IPS DF 6.9 (cell line): Measurements from ENCODE around the gene NXPH4.

ENCODE experiments used
- DNase-seq: peaks from one replicate; pipeline ENCODE4 v3.0.0-alpha.2; 2013; ENCODE audit warnings: low read depth, low spot score
- H3K27ac ChIP-seq: one replicate; pipeline ENCODE4 v1.5.1; 2013; ENCODE audit warnings: low read length, control low read depth
- H3K27me3 ChIP-seq: 2 replicates; pipeline ENCODE4 v1.6.1; 2013; ENCODE audit warnings: mild to moderate bottlenecking, low read length; ENCODE audit not compliant: control insufficient read depth, insufficient read depth
- H3K36me3 ChIP-seq: 2 replicates; pipeline ENCODE4 v1.6.1; 2013; ENCODE audit warnings: low read length; ENCODE audit not compliant: control insufficient read depth, insufficient read depth
- H3K4me1 ChIP-seq: 2 replicates; pipeline ENCODE4 v1.6.1; 2013; ENCODE audit warnings: low read length; ENCODE audit not compliant: control insufficient read depth, insufficient read depth
- H3K4me3 ChIP-seq: 2 replicates; pipeline ENCODE4 v1.5.1; 2013; ENCODE audit warnings: mild to moderate bottlenecking, low read length
- H3K9me3 ChIP-seq: 2 replicates; pipeline ENCODE4 v1.6.1; 2013; ENCODE audit warnings: low read length, inconsistent platforms; ENCODE audit not compliant: control insufficient read depth, insufficient read depth
- WGBS: extraction: QIAGEN DNeasy Blood & Tissue Kit; methylation state at CpG from one replicate; pipeline ENCODE4 v1.1.7; 2013; ENCODE audit warnings: mixed read lengths, missing lambda C conversion rate; ENCODE audit not compliant: insufficient read length, insufficient coverage; 5-methylcytosine and 5-hydroxymethylcytosine counted together

The NXPH4 gene

GRCh38 chr12:57233357-57234232 lies 17.0 kb downstream of the NXPH4 start:
- no peaks in the 10 kb centered on the region for H3K9me3 ChIP-seq
- no CpG with 5 or more reads among the region's 15 CpGs for WGBS
- peaks cover 31% of the 10 kb centered on the region for H3K36me3 ChIP-seq
- no peak overlapping the region for H3K27ac ChIP-seq
- no peak for DNase-seq
- no peak overlapping the region for H3K4me3 ChIP-seq
- H3K27me3 ChIP-seq = peaks cover 24% of the 10 kb centered on the region
- H3K4me1 ChIP-seq = peaks cover 10% of the 10 kb centered on the region

- no CpG with 5 or more reads among the region's 3 CpGs for WGBS
Measured at GRCh38 chr12:57234233-57234570, 17.6 kb downstream of the NXPH4 start.

GRCh38 chr12:57234571-57235016 lies 18.0 kb downstream of the NXPH4 start:
- WGBS = no CpG with 5 or more reads among the region's 10 CpGs
- Histone ChIP-seq H3K4me1 (peaks cover 10% of the 10 kb centered on the region), H3K4me3 (no peak overlapping the region), H3K9me3 (no peaks in the 10 kb centered on the region), H3K27me3 (peaks cover 29% of the 10 kb centered on the region), H3K36me3 (peaks cover 31% of the 10 kb centered on the region), H3K27ac (no peak overlapping the region)
- no peak for DNase-seq

More at GRCh38 chr12:57234233-57234570, 17.6 kb downstream of the NXPH4 start:
- Histone ChIP-seq H3K27me3 (peaks cover 25% of the 10 kb centered on the region), H3K4me1 (peaks cover 10% of the 10 kb centered on the region), H3K4me3 (no peak overlapping the region), H3K27ac (no peak overlapping the region), H3K9me3 (no peaks in the 10 kb centered on the region), H3K36me3 (peaks cover 31% of the 10 kb centered on the region)
- no peak for DNase-seq

DNA sequence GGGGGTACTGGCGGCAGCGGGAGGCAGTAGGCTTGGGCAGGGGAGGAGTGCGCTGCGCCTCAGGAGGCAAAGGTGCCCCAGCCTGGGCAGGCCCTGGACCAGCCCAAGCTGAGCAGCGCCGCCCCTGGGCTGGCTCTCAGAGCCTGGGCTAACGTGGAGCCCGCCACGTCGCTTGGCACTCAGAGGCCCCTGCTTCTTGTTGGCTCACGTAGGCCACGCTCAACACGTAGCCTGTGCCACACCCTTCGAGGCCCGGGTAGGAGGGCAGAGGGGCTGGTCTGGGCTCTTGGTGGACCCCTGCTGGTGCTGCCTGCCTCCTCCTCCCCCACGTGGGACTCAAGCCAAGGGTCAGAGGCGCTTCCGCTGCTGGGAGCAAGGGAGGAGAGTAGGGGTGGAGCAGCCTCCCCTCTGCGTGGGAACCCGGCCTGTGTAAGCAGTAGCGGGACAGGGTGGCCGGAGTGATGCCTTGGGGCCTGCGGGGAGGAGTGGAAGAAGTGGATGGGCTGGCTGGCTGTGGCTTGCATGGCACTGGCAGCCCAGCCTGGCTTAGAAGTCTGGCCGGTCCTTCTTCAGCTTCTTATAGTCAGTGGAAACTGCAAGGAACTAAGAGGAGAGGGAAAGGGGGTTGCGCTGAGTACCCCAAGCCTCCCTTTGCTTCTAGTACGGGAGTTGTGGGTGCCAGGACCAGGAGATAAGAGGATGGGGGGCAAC lies 18.6 kb downstream of the NXPH4 start:
- H3K36me3 ChIP-seq = peaks cover 31% of the 10 kb centered on the region
- no peak overlapping the region for H3K27ac ChIP-seq
- H3K9me3 ChIP-seq = no peaks in the 10 kb centered on the region
- no CpG with 5 or more reads among the region's 26 CpGs for WGBS
- peaks cover 34% of the 10 kb centered on the region for H3K27me3 ChIP-seq
- H3K4me1 ChIP-seq = peaks cover 10% of the 10 kb centered on the region
- no peak overlapping the region for H3K4me3 ChIP-seq
- DNase-seq = no peak

DNA sequence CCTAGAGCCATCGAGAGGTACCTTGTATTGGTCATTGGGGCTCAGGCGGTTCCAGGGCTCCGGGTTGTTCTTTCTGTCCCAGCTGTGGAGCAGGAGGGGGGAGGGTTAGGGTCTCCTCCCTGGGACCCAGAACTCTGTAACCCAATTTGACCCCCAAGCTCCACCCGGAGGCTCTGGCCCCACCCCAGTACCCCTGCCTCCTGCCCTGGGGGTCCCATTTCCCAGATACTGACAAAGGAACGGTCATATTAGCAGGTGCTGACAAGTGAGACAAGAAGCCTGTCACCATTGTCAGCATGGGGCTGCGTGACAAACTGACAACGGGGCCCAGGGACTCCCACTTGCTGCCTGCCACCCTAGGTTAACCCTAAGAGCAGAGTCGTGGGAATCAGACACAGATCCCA lies 19.1 kb downstream of the NXPH4 start:
- H3K4me1 ChIP-seq = peaks cover 12% of the 10 kb centered on the region
- no peak overlapping the region for H3K4me3 ChIP-seq

GRCh38 chr12:57236201-57236924 lies 19.8 kb downstream of the NXPH4 start:
- H3K36me3 ChIP-seq = peaks cover 26% of the 10 kb centered on the region
- no CpG with 5 or more reads among the region's 40 CpGs for WGBS
- H3K4me3 ChIP-seq = no peak overlapping the region
- no peak overlapping the region for H3K27ac ChIP-seq
- peaks cover 11% of the 10 kb centered on the region for H3K4me1 ChIP-seq
- H3K27me3 ChIP-seq = peaks cover 46% of the 10 kb centered on the region
- no peak for DNase-seq
- H3K9me3 ChIP-seq = no peaks in the 10 kb centered on the region

More for the DNA sequence above, 19.1 kb downstream of the NXPH4 start:
- no peak overlapping the region for H3K27ac ChIP-seq
- WGBS = no CpG with 5 or more reads among the region's 8 CpGs
- H3K9me3 ChIP-seq = no peaks in the 10 kb centered on the region
- peaks cover 40% of the 10 kb centered on the region for H3K27me3 ChIP-seq
- no peak for DNase-seq
- H3K36me3 ChIP-seq = peaks cover 31% of the 10 kb centered on the region

DNA sequence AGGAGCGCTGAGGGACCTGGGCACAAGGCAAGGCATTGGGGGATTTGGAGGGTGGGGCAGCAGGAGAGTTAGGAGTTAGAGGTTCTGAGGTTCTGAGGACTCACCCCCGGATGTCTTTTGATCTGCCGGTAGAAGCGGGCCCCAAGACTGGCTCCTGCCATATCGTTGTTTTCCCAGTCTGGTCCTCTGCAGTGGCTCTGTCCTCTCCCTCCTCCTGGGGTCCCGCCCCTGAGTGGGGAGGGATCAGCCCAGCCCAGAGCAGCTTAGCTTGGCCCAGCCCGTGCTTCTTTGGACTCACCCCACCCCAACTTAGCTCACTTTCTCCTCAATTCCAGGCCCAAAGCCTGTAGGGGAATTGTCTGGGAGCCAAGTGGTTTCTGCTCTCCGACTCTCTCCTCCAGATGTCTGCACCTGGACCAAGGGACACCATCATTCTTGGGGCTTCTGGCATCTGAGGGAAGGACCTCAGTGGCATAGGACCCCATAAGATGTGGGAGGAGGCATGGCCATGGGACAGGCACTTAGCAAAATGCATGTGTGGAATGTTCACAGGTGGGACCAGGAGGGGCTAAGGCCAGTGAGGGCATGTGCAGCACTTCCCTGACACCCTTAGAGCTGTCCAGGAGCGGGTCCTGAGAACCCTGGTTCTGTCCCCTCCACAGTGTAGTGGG lies 20.5 kb downstream of the NXPH4 start:
- no CpG with 5 or more reads among the region's 9 CpGs for WGBS
- Histone ChIP-seq H3K4me1 (peaks cover 11% of the 10 kb centered on the region), H3K27me3 (peaks cover 53% of the 10 kb centered on the region), H3K4me3 (no peak overlapping the region), H3K36me3 (peaks cover 19% of the 10 kb centered on the region), H3K9me3 (no peaks in the 10 kb centered on the region), H3K27ac (no peak overlapping the region)
- no peak for DNase-seq

- Histone ChIP-seq H3K9me3 (no peaks in the 10 kb centered on the region), H3K4me1 (peaks cover 13% of the 10 kb centered on the region), H3K27ac (no peak overlapping the region), H3K36me3 (peaks cover 14% of the 10 kb centered on the region), H3K4me3 (no peak overlapping the region), H3K27me3 (peaks cover 57% of the 10 kb centered on the region)
- DNase-seq = no peak
- no CpG with 5 or more reads among the region's 5 CpGs for WGBS
Measured at GRCh38 chr12:57237596-57237931, 21.0 kb downstream of the NXPH4 start.

- Histone ChIP-seq H3K27me3 (peaks cover 57% of the 10 kb centered on the region), H3K4me1 (peaks cover 13% of the 10 kb centered on the region), H3K36me3 (peaks cover 8% of the 10 kb centered on the region), H3K9me3 (no peaks in the 10 kb centered on the region), H3K4me3 (peak overlapping the region; percentile 27; the same call in 1 of the 2 replicates), H3K27ac (no peak overlapping the region)
- DNase-seq = no peak
- WGBS = no CpG with 5 or more reads among the region's 63 CpGs
Measured at GRCh38 chr12:57237932-57238853, 21.6 kb downstream of the NXPH4 start.
